IPS-15b (cell line): Measurements from ENCODE around the gene WDR49.
"Not testable (repeated sequence)": the region's sequence is repeated elsewhere in the genome, so short reads cannot be mapped to it uniquely, and the experiment has no call there.

Experiments
- H3K27me3 ChIP-seq: one replicate; pipeline ENCODE4 v1.6.1; 2013; ENCODE audit warnings: low read length; ENCODE audit not compliant: control insufficient read depth, insufficient read depth
- H3K36me3 ChIP-seq: one replicate; pipeline ENCODE4 v1.6.1; 2013; ENCODE audit warnings: low read length; ENCODE audit not compliant: control insufficient read depth, insufficient read depth
- H3K4me1 ChIP-seq: one replicate; pipeline ENCODE4 v1.6.1; 2013; ENCODE audit warnings: mild to moderate bottlenecking, low read length; ENCODE audit not compliant: control insufficient read depth, insufficient read depth
- H3K4me3 ChIP-seq: one replicate; pipeline ENCODE4 v1.5.1; 2013; ENCODE audit warnings: low read depth, low read length
- H3K9ac ChIP-seq: one replicate; pipeline ENCODE4 v1.6.1; 2013; ENCODE audit warnings: low read depth, mild to moderate bottlenecking, low read length
- H3K9me3 ChIP-seq: one replicate; pipeline ENCODE4 v1.6.1; 2013; ENCODE audit warnings: mild to moderate bottlenecking, low read length; ENCODE audit not compliant: control insufficient read depth, insufficient read depth

The WDR49 gene

GRCh38 chr3:167614196-167614595, 39.5 kb downstream of the WDR49 start:
- not testable (repeated sequence) for H3K9ac ChIP-seq, H3K27me3 ChIP-seq, H3K4me1 ChIP-seq, H3K9me3 ChIP-seq, H3K36me3 ChIP-seq, H3K4me3 ChIP-seq

GRCh38 chr3:167611718-167612117, 42.0 kb downstream of the WDR49 start:
- no peak overlapping the region for H3K4me3 ChIP-seq
- no peaks in the 10 kb centered on the region for H3K27me3 ChIP-seq
- H3K4me1 ChIP-seq = no peaks in the 10 kb centered on the region
- H3K36me3 ChIP-seq = no peaks in the 10 kb centered on the region
- H3K9me3 ChIP-seq = no peaks in the 10 kb centered on the region
- no peak overlapping the region for H3K9ac ChIP-seq

GRCh38 chr3:167609156-167609555, 44.6 kb downstream of the WDR49 start:
- Histone ChIP-seq H3K9ac (no peak overlapping the region), H3K36me3 (no peaks in the 10 kb centered on the region), H3K9me3 (no peaks in the 10 kb centered on the region), H3K4me3 (no peak overlapping the region), H3K4me1 (peaks cover 5% of the 10 kb centered on the region), H3K27me3 (no peaks in the 10 kb centered on the region)

- Histone ChIP-seq H3K4me1 (peaks cover 5% of the 10 kb centered on the region), H3K36me3 (no peaks in the 10 kb centered on the region), H3K9me3 (no peaks in the 10 kb centered on the region), H3K27me3 (no peaks in the 10 kb centered on the region), H3K4me3 (no peak overlapping the region), H3K9ac (no peak overlapping the region)
Measured at GRCh38 chr3:167606836-167607235, 46.9 kb downstream of the WDR49 start.

GRCh38 chr3:167605871-167606270, 47.9 kb downstream of the WDR49 start:
- H3K9ac ChIP-seq = no peak overlapping the region
- no peaks in the 10 kb centered on the region for H3K36me3 ChIP-seq
- H3K4me1 ChIP-seq = peaks cover 5% of the 10 kb centered on the region
- H3K27me3 ChIP-seq = no peaks in the 10 kb centered on the region
- no peaks in the 10 kb centered on the region for H3K9me3 ChIP-seq
- H3K4me3 ChIP-seq = no peak overlapping the region

GRCh38 chr3:167602041-167602440, 51.7 kb downstream of the WDR49 start:
- Histone ChIP-seq H3K4me1 (peaks cover 5% of the 10 kb centered on the region), H3K27me3 (no peaks in the 10 kb centered on the region), H3K36me3 (no peaks in the 10 kb centered on the region), H3K9ac (no peak overlapping the region), H3K9me3 (peaks cover 5% of the 10 kb centered on the region), H3K4me3 (no peak overlapping the region)

GRCh38 chr3:167587651-167588050, 66.1 kb downstream of the WDR49 start:
- Histone ChIP-seq H3K4me1 (no peaks in the 10 kb centered on the region), H3K36me3 (no peaks in the 10 kb centered on the region), H3K4me3 (no peak overlapping the region), H3K9me3 (no peaks in the 10 kb centered on the region), H3K27me3 (no peaks in the 10 kb centered on the region), H3K9ac (no peak overlapping the region)

GRCh38 chr3:167575000-167575600, 78.6 kb downstream of the WDR49 start:
- Histone ChIP-seq H3K9ac (no peak overlapping the region), H3K4me3 (no peak overlapping the region), H3K4me1 (no peaks in the 10 kb centered on the region)

GRCh38 chr3:167572991-167573390, 80.8 kb downstream of the WDR49 start:
- Histone ChIP-seq H3K4me1 (no peaks in the 10 kb centered on the region), H3K4me3 (no peak overlapping the region), H3K27me3 (no peaks in the 10 kb centered on the region), H3K9me3 (no peaks in the 10 kb centered on the region), H3K9ac (no peak overlapping the region), H3K36me3 (no peaks in the 10 kb centered on the region)

More at GRCh38 chr3:167575000-167575600, 78.6 kb downstream of the WDR49 start:
- Histone ChIP-seq H3K9me3 (no peaks in the 10 kb centered on the region), H3K27me3 (no peaks in the 10 kb centered on the region), H3K36me3 (no peaks in the 10 kb centered on the region)

GRCh38 chr3:167568634-167569033, 85.1 kb downstream of the WDR49 start:
- Histone ChIP-seq H3K9me3 (no peaks in the 10 kb centered on the region), H3K36me3 (no peaks in the 10 kb centered on the region), H3K27me3 (no peaks in the 10 kb centered on the region), H3K9ac (no peak overlapping the region), H3K4me3 (no peak overlapping the region), H3K4me1 (no peaks in the 10 kb centered on the region)

- H3K9me3 ChIP-seq = no peaks in the 10 kb centered on the region
- H3K4me3 ChIP-seq = no peak overlapping the region
- H3K9ac ChIP-seq = no peak overlapping the region
- no peaks in the 10 kb centered on the region for H3K4me1 ChIP-seq
- H3K27me3 ChIP-seq = no peaks in the 10 kb centered on the region
- H3K36me3 ChIP-seq = no peaks in the 10 kb centered on the region
Measured at GRCh38 chr3:167565489-167565888, 88.3 kb downstream of the WDR49 start.

- Histone ChIP-seq H3K4me1 (no peaks in the 10 kb centered on the region), H3K4me3 (no peak overlapping the region), H3K9me3 (no peaks in the 10 kb centered on the region), H3K27me3 (no peaks in the 10 kb centered on the region), H3K9ac (no peak overlapping the region), H3K36me3 (no peaks in the 10 kb centered on the region)
Measured at GRCh38 chr3:167564612-167565011, 89.1 kb downstream of the WDR49 start.
